Measurements from ENCODE around the gene BMPR1B.

Gene BMPR1B

DNA sequence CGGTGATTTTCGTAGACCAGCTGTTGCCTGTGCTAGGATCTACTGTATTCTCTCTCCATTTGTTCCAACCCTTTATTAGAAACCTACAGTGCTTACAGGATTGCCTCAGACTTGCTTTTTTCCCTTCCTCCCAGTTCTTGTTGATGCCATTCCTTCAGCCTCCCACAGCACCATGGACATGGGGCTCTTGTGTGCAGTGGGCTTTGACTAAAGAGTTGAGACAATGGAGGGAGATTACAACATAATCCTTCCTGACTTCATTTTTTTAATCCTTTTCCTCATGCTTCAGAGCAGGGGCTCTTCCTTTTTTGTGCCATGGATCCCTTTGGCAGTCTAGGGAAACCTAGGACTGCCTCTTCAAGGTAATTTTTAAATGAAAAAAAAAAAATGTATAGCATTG lies 92.1 kb downstream of the BMPR1B start:
- peaks cover 4% of the 10 kb centered on the region for H3K4me1 ChIP-seq (ENCODE audit: control insufficient read depth, insufficient read depth, low read length)
- H3K4me3 ChIP-seq (ENCODE audit: insufficient read depth, low read depth, low read length): no peak overlapping the region
- WGBS, 2 experiments: 96 to 98% methylated on average over 2 of the region's 2 CpGs
- H3K36me3 ChIP-seq (ENCODE audit: control insufficient read depth, insufficient read depth, low read length): no peaks in the 10 kb centered on the region
- no peaks in the 10 kb centered on the region for H3K9me3 ChIP-seq (ENCODE audit: control insufficient read depth, low read length)
- H3K27ac ChIP-seq (ENCODE audit: insufficient read depth, low read depth, low read length, poor library complexity, severe bottlenecking): no peak overlapping the region
- no peaks in the 10 kb centered on the region for H3K27me3 ChIP-seq (ENCODE audit: control insufficient read depth, insufficient read depth, low read length, poor library complexity, severe bottlenecking)

DNA sequence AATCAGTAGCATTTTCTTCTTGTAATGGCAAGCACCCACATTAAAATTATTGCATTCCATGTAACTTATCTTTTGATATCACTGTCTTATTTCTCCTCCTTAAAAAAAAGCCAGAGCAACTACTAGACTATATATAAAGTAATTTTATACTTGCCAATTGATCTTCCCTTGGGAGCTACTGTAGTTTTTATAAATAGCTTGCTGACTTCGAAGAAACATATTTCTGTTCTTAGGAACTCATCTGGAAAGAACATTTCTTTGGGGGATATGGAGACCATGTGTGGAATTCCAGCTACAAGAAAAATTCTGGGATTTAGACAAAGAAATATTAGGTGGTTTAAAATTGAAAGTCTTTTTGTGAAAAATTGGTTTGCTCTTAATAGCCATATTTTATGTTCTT lies 94.9 kb downstream of the BMPR1B start:
- no peaks in the 10 kb centered on the region for H3K9me3 ChIP-seq (ENCODE audit: control insufficient read depth, low read length)
- 97% methylated on average over 1 of the region's 1 CpG for WGBS, 2 experiments
- no peak overlapping the region for H3K4me3 ChIP-seq (ENCODE audit: insufficient read depth, low read depth, low read length)

DNA sequence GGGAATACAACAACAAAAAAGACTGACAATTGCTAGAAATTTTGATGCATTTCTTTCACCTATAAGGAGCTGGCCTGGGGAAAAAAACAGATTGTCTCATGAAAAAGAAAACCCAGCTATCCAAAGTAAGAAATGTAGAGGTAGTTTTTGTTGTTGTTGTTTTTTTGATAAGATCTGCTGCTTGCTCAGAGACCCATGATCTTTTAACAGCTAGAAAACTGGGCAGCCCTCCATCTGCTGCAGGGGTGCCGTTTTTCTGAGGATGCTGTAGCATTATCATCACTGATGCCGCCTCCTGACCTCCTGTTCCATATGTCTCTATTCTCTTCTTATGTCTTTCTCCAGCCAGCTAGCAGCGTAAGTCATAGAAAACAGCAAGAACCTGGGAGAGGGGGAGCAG lies 98.3 kb downstream of the BMPR1B start:
- Histone ChIP-seq H3K4me3 (ENCODE audit: insufficient read depth, low read depth, low read length) (no peak overlapping the region), H3K9me3 (ENCODE audit: control insufficient read depth, low read length) (no peaks in the 10 kb centered on the region), H3K27me3 (ENCODE audit: control insufficient read depth, insufficient read depth, low read length, poor library complexity, severe bottlenecking) (no peaks in the 10 kb centered on the region), H3K36me3 (ENCODE audit: control insufficient read depth, insufficient read depth, low read length) (no peaks in the 10 kb centered on the region), H3K4me1 (ENCODE audit: control insufficient read depth, insufficient read depth, low read length) (no peaks in the 10 kb centered on the region), H3K27ac (ENCODE audit: insufficient read depth, low read depth, low read length, poor library complexity, severe bottlenecking) (no peak overlapping the region)
- 93% methylated on average over 3 of the region's 3 CpGs for WGBS, 2 experiments

More for the DNA sequence above, 94.9 kb downstream of the BMPR1B start:
- Histone ChIP-seq H3K27ac (ENCODE audit: insufficient read depth, low read depth, low read length, poor library complexity, severe bottlenecking) (no peak overlapping the region), H3K36me3 (ENCODE audit: control insufficient read depth, insufficient read depth, low read length) (no peaks in the 10 kb centered on the region), H3K4me1 (ENCODE audit: control insufficient read depth, insufficient read depth, low read length) (peaks cover 4% of the 10 kb centered on the region), H3K27me3 (ENCODE audit: control insufficient read depth, insufficient read depth, low read length, poor library complexity, severe bottlenecking) (no peaks in the 10 kb centered on the region)

DNA sequence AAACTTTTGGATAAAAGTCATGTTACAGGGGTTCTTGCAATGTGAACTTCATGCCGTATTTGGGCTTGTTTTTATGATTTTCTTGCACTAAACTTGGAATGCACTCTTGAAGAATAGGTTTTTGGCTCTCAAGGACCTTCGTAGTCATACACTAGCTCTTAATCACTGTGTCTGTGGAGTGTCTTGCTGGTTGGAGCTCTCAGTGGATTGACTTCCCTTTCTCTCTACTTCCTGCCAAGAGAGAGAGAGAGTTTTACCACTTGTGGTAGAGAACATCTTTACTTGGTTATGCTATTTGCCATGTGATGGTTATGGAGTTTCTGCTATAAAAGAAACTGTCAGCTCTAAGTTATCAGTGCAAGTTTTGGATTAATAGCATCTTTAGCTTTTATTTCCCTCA lies 112.4 kb downstream of the BMPR1B start:
- Histone ChIP-seq H3K27ac (ENCODE audit: insufficient read depth, low read depth, low read length, poor library complexity, severe bottlenecking) (no peak overlapping the region), H3K4me1 (ENCODE audit: control insufficient read depth, insufficient read depth, low read length) (no peaks in the 10 kb centered on the region), H3K4me3 (ENCODE audit: insufficient read depth, low read depth, low read length) (no peak overlapping the region), H3K36me3 (ENCODE audit: control insufficient read depth, insufficient read depth, low read length) (no peaks in the 10 kb centered on the region), H3K9me3 (ENCODE audit: control insufficient read depth, low read length) (no peaks in the 10 kb centered on the region), H3K27me3 (ENCODE audit: control insufficient read depth, insufficient read depth, low read length, poor library complexity, severe bottlenecking) (no peaks in the 10 kb centered on the region)
- WGBS, 2 experiments: 97 to 98% methylated on average over 2 of the region's 2 CpGs

DNA sequence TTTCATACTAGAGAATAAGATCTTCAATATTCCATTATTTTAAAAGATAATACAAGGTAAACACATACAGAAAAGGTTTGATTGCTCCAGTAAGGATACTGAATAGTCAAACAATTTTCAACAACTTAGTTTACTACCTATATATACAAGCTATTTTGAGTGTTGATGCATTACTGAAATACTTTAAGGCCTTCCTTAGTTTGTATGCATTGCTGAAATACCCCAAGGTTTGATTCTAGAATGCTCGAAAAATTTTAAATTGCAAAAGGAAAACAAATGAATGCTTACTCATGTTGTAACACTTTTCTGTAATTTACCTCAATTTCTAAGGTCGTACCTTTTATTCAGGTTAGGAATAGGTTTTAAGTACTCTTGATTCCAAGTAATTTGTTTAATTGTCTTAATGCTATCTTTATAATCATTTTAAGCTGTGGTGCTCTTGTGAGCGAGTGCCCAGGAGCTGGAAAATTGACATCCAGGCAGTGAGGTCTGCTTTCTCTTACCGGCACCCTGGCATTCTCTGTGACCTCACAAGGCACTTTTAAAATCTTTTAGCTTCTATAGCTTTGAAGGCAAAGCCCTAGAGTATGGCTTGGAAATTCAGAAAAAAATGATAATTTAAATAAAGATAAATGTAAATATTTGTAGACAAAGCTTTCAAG lies 114.0 kb downstream of the BMPR1B start:
- Histone ChIP-seq H3K27ac (ENCODE audit: insufficient read depth, low read depth, low read length, poor library complexity, severe bottlenecking) (no peak overlapping the region), H3K27me3 (ENCODE audit: control insufficient read depth, insufficient read depth, low read length, poor library complexity, severe bottlenecking) (no peaks in the 10 kb centered on the region), H3K9me3 (ENCODE audit: control insufficient read depth, low read length) (no peaks in the 10 kb centered on the region), H3K36me3 (ENCODE audit: control insufficient read depth, insufficient read depth, low read length) (no peaks in the 10 kb centered on the region), H3K4me1 (ENCODE audit: control insufficient read depth, insufficient read depth, low read length) (no peaks in the 10 kb centered on the region), H3K4me3 (ENCODE audit: insufficient read depth, low read depth, low read length) (no peak overlapping the region)
- WGBS, 2 experiments: 87 to 95% methylated on average over 3 to 4 of the region's 4 CpGs

DNA sequence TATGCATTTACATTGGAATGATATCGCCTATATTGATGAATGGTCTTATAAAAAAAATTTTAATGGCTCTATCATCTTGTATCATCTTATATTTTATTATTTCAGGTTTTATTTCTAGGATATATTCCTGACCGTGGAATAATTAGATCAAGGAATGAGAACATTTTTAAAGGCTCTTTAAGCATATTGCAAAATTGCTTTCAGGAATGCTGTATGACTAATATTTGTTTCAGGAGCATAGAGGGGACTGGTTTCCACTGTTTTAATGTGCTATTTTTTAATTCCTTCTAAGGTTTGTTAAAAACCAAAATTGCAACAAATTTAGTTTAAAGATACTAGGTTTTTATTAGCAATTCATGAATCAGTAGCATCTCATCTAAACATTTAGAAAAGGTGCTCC lies 120.2 kb downstream of the BMPR1B start:
- no peaks in the 10 kb centered on the region for H3K9me3 ChIP-seq (ENCODE audit: control insufficient read depth, low read length)
- 91 to 94% methylated on average over 1 to 2 of the region's 2 CpGs for WGBS, 2 experiments
- H3K27me3 ChIP-seq (ENCODE audit: control insufficient read depth, insufficient read depth, low read length, poor library complexity, severe bottlenecking): no peaks in the 10 kb centered on the region
- H3K27ac ChIP-seq (ENCODE audit: insufficient read depth, low read depth, low read length, poor library complexity, severe bottlenecking): no peak overlapping the region
- no peaks in the 10 kb centered on the region for H3K36me3 ChIP-seq (ENCODE audit: control insufficient read depth, insufficient read depth, low read length)
- no peak overlapping the region for H3K4me3 ChIP-seq (ENCODE audit: insufficient read depth, low read depth, low read length)
- no peaks in the 10 kb centered on the region for H3K4me1 ChIP-seq (ENCODE audit: control insufficient read depth, insufficient read depth, low read length)

DNA sequence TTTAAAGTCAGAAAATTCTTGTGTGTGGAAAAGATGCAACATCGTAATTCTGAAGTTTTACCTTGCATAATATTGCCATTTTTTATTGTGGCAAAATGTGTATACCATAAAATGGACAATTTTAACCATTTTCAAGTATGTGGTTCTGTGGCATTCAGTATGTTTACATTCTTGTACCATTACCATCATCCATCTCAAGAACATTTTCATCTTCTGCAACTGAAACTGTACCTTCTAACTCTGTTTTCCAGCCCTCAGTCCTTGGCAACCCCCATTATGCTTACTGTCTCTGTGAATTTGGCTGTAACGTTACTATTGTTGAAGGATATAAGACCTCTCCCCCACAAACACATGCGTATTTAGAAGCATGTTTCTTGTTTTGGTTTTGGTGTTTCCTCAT lies 123.2 kb downstream of the BMPR1B start:
- Histone ChIP-seq H3K27me3 (ENCODE audit: control insufficient read depth, insufficient read depth, low read length, poor library complexity, severe bottlenecking) (no peaks in the 10 kb centered on the region), H3K27ac (ENCODE audit: insufficient read depth, low read depth, low read length, poor library complexity, severe bottlenecking) (no peak overlapping the region), H3K36me3 (ENCODE audit: control insufficient read depth, insufficient read depth, low read length) (no peaks in the 10 kb centered on the region), H3K9me3 (ENCODE audit: control insufficient read depth, low read length) (no peaks in the 10 kb centered on the region), H3K4me3 (ENCODE audit: insufficient read depth, low read depth, low read length) (no peak overlapping the region), H3K4me1 (ENCODE audit: control insufficient read depth, insufficient read depth, low read length) (no peaks in the 10 kb centered on the region)
- WGBS, 2 experiments: 94% methylated on average over 2 of the region's 3 CpGs; no CpG with 5 or more reads in 1 of the 2 experiments

DNA sequence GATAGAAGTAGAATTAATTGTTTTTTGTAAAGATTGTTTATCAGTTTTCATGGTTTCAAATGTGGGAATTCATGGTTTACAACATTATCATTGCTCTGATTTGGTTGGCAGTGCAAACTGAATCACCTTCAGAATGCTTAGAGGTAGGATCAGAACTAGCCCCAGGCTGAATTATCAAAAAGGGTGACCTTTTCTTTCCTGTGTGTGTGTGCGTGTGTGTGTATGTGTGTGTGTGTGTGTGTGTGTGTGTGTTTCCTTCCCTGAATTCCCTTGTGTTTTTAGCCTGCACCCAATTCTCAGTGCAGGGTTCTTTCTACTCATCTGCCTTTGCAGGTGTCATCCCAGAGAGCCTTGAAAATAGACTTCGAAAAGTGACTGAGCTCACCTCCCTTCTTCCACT lies 125.0 kb downstream of the BMPR1B start:
- 63 to 97% methylated on average over 1 to 2 of the region's 2 CpGs for WGBS, 2 experiments
- Histone ChIP-seq H3K27me3 (ENCODE audit: control insufficient read depth, insufficient read depth, low read length, poor library complexity, severe bottlenecking) (no peaks in the 10 kb centered on the region), H3K27ac (ENCODE audit: insufficient read depth, low read depth, low read length, poor library complexity, severe bottlenecking) (no peak overlapping the region), H3K4me3 (ENCODE audit: insufficient read depth, low read depth, low read length) (no peak overlapping the region), H3K9me3 (ENCODE audit: control insufficient read depth, low read length) (no peaks in the 10 kb centered on the region), H3K4me1 (ENCODE audit: control insufficient read depth, insufficient read depth, low read length) (no peaks in the 10 kb centered on the region), H3K36me3 (ENCODE audit: control insufficient read depth, insufficient read depth, low read length) (no peaks in the 10 kb centered on the region)

DNA sequence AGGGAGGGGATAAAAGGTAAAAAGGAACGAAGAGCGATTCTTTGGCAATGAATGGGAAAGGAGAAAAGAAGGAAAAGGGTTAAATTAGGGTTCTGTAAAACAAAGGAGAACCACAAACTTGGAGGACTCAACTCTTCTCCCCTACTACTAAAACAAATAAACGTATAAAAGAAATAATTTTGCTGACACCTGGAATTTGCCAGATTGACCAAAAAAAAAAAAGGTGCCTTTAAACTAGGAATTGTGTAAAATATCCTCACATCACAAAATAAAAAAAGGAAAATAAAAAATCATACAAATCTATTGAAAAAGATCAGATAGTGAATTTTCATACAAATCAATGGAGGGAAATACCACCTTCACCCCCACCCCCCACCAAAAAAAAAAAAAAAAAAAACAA lies 129.3 kb downstream of the BMPR1B start:
- Histone ChIP-seq H3K9me3 (ENCODE audit: control insufficient read depth, low read length) (no peaks in the 10 kb centered on the region), H3K4me1 (ENCODE audit: control insufficient read depth, insufficient read depth, low read length) (no peaks in the 10 kb centered on the region), H3K27me3 (ENCODE audit: control insufficient read depth, insufficient read depth, low read length, poor library complexity, severe bottlenecking) (no peaks in the 10 kb centered on the region), H3K36me3 (ENCODE audit: control insufficient read depth, insufficient read depth, low read length) (no peaks in the 10 kb centered on the region), H3K27ac (ENCODE audit: insufficient read depth, low read depth, low read length, poor library complexity, severe bottlenecking) (no peak overlapping the region), H3K4me3 (ENCODE audit: insufficient read depth, low read depth, low read length) (no peak overlapping the region)
- WGBS, 2 experiments: 63 to 71% methylated on average over 2 of the region's 3 CpGs

DNA sequence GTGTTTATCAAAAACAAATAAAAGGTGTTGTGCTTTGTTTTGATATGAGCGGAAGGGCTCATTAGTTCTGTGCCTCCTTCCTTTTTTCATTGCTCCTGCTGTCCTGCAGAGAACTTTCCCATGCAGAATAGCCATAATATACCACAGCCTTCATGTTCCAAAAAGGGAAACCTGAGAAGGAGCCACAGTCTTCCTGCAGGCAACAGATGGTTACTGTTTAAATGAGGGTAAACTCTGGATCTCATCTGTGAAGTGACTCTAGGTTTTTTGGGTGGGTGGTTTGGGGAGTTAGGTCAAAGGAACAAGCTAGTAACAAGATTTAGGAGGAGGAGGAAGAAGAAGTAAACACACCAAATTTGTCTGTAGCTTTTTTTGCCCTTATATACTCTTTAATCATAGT lies 131.8 kb downstream of the BMPR1B start:
- Histone ChIP-seq H3K4me3 (ENCODE audit: insufficient read depth, low read depth, low read length) (no peak overlapping the region), H3K9me3 (ENCODE audit: control insufficient read depth, low read length) (no peaks in the 10 kb centered on the region), H3K4me1 (ENCODE audit: control insufficient read depth, insufficient read depth, low read length) (no peaks in the 10 kb centered on the region), H3K27me3 (ENCODE audit: control insufficient read depth, insufficient read depth, low read length, poor library complexity, severe bottlenecking) (no peaks in the 10 kb centered on the region), H3K36me3 (ENCODE audit: control insufficient read depth, insufficient read depth, low read length) (no peaks in the 10 kb centered on the region), H3K27ac (ENCODE audit: insufficient read depth, low read depth, low read length, poor library complexity, severe bottlenecking) (no peak overlapping the region)
- WGBS, 2 experiments: 80 to 81% methylated on average over 1 of the region's 1 CpG

DNA sequence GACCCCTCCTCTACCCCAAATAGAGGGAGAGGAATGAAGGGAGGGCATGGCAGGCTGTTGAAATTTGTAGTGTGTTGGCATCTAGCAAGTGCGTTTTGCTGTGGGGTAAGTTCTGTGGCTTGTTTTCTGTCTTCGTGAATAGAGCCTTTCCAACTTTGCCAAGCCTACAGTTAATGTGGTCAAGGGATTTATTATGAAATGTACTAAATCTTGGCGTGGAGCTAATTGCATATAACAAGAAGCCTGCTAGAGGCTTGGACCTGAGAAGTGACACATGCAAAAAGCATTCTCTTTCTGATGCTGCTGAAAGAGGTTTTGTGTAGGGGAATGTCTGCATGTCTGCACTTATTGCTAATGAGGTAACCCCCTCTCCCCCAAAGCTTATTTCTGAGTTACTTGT lies 132.2 kb downstream of the BMPR1B start:
- H3K36me3 ChIP-seq (ENCODE audit: control insufficient read depth, insufficient read depth, low read length): no peaks in the 10 kb centered on the region
- no peak overlapping the region for H3K27ac ChIP-seq (ENCODE audit: insufficient read depth, low read depth, low read length, poor library complexity, severe bottlenecking)
- no peaks in the 10 kb centered on the region for H3K9me3 ChIP-seq (ENCODE audit: control insufficient read depth, low read length)
- no peak overlapping the region for H3K4me3 ChIP-seq (ENCODE audit: insufficient read depth, low read depth, low read length)
- no peaks in the 10 kb centered on the region for H3K27me3 ChIP-seq (ENCODE audit: control insufficient read depth, insufficient read depth, low read length, poor library complexity, severe bottlenecking)
- H3K4me1 ChIP-seq (ENCODE audit: control insufficient read depth, insufficient read depth, low read length): no peaks in the 10 kb centered on the region
- WGBS, 2 experiments: 62 to 69% methylated on average over 3 of the region's 3 CpGs

All from ectodermal cell (in vitro differentiated cells).